Stomach (tissue), 9 donors: Measurements from ENCODE around the gene TP73. TPM values are rescaled to one million over a fixed set of nuclear protein-coding genes. Genes with fewer than 3 reads are reported as not detected.

Experiments
- DNase-seq, 2 donors: peaks; one replicate each; pipeline versions ENCODE4 v3.0.0 to v3.0.0-alpha.2; 2013 to 2019
- H3K27ac ChIP-seq, 5 donors: fragments of 200-600 bp in 4 of 5; sonication (generic) in 4 of 5; one replicate each; pipeline ENCODE4 v1.5.1; 2013 to 2019; ENCODE audit warnings: mild to moderate bottlenecking in 1 of 5, moderate library complexity in 1 of 5
- H3K27me3 ChIP-seq, 3 donors: fragments of 200-600 bp; sonication (generic); one replicate each; pipeline ENCODE4 v1.5.1; 2017 to 2019; ENCODE audit warnings: mixed run types in 1 of 3
- H3K36me3 ChIP-seq, 4 donors: fragments of 200-600 bp; sonication (generic); 1 replicate in 3 of 4; 2 replicates in 1 of 4; pipeline ENCODE4 v1.5.1; 2016 to 2019
- H3K4me1 ChIP-seq, 4 donors: fragments of 200-600 bp; sonication (generic); one replicate each; pipeline ENCODE4 v1.5.1; 2016 to 2019
- H3K4me3 ChIP-seq, 4 donors: fragments of 200-600 bp; sonication (generic) in 3 of 4; one replicate each; pipeline ENCODE4 v1.5.1; 2016 to 2019; ENCODE audit warnings: mild to moderate bottlenecking in 1 of 4
- H3K9me3 ChIP-seq, 4 donors: fragments of 200-600 bp; sonication (generic); one replicate each; pipeline ENCODE4 v1.5.1; 2016 to 2019
- CTCF ChIP-seq, 7 experiments: fragments of 450-650 bp in 4 of 7; fragments of 200-600 bp in 3 of 7; sonication (generic) in 3 of 7; IDR thresholded peaks; one replicate each; pipeline ENCODE4 v1.5.1; 2016 to 2019; ENCODE audit warnings: antibody characterized with exemption in 7 of 7, control low read depth in 2 of 7, mild to moderate bottlenecking in 1 of 7
- EP300 ChIP-seq: sonication (generic); formaldehyde crosslinking; IDR thresholded peaks from one replicate; pipeline ENCODE4 v1.6.1; 2017; ENCODE audit warnings: antibody characterized with exemption
- POLR2A ChIP-seq, 4 donors: fragments of 450-650 bp; IDR thresholded peaks; one replicate each; pipeline ENCODE4 v1.6.1; 2016; ENCODE audit warnings: antibody characterized with exemption in 4 of 4, control low read depth in 2 of 4, mild to moderate bottlenecking in 1 of 4, moderate library complexity in 1 of 4
- POLR2AphosphoS5 ChIP-seq, 3 donors: sonication (generic); formaldehyde crosslinking; IDR thresholded peaks; one replicate each; pipeline ENCODE4 v1.6.1; 2016; ENCODE audit warnings: antibody characterized with exemption in 3 of 3
- WGBS, 5 donors: extraction: QIAGEN DNeasy Blood & Tissue Kit in 3 of 5; methylation state at CpG; one replicate each; pipeline versions ENCODE4 v1.1.5 to v1.1.7; 2013 to 2018; 5-methylcytosine and 5-hydroxymethylcytosine counted together
- intact Hi-C: fragments of 100-400 bp; cut with DNase I; formaldehyde crosslinking; loops from one replicate; pipeline ENCODE4 v1.15.1; 2023; ENCODE audit warnings: low total_unique reads
- polyA plus RNA-seq, 3 donors: library from polyadenylated mRNA; stranded (reverse); fragments of 200-250 nt; gene quantifications; one replicate each; pipeline ENCODE4 v1.2.3, GENCODE V29; 2013
- total RNA-seq, 5 donors: library from RNA; depleted of rRNA; stranded (reverse); fragments of >200 nt; gene quantifications; one replicate each; pipeline versions ENCODE4 v1.1.0 to v1.2.3, GENCODE V29; 2014 to 2016
- donor health status: healthy with polysubstance abuse.
- donor health status: Bipolar disorder and iron deficiency.
- donor health status: healthy.

Gene TP73
- total and polyA plus RNA-seq, 8 donors = 0.25 to 9.8 (median 1.4) TPM; not detected in 4

GRCh38 chr1:3732434-3733093, 80.2 kb downstream of the TP73 start:
- no peak overlapping the region for H3K27ac ChIP-seq
- H3K27me3 ChIP-seq = peaks cover 0 to 67% (median 41%) of the 10 kb centered on the region in 3 donors
- TF ChIP-seq POLR2A (IDR thresholded peaks at IDR 0.05) = no peak
- no peak for TF ChIP-seq EP300
- no peak for TF ChIP-seq CTCF (IDR thresholded peaks at IDR 0.05)
- TF ChIP-seq POLR2AphosphoS5 (IDR thresholded peaks at IDR 0.05) = no peak
- intact Hi-C loops = no loop called here
- peaks cover 0 to 33% (median 30%) of the 10 kb centered on the region in 4 donors for H3K36me3 ChIP-seq
- DNase-seq = peak in 1 of 2 donors; percentile 70
- H3K4me1 ChIP-seq = peaks cover 0 to 13% (median 8%) of the 10 kb centered on the region in 4 donors
- H3K4me3 ChIP-seq = no peak overlapping the region
- WGBS, 5 donors = 14 to 36% (median 24%) methylated on average over 13 to 37 of the region's 37 CpGs
- H3K9me3 ChIP-seq = no peaks in the 10 kb centered on the region

GRCh38 chr1:3733094-3733882, 81.0 kb downstream of the TP73 start:
- 53 to 66% (median 64%) methylated on average over 23 to 29 of the region's 29 CpGs for WGBS, 5 donors
- H3K4me1 ChIP-seq = peaks cover 0 to 13% (median 8%) of the 10 kb centered on the region in 4 donors
- peaks cover 0 to 60% (median 41%) of the 10 kb centered on the region in 3 donors for H3K27me3 ChIP-seq
- no peak for DNase-seq
- H3K36me3 ChIP-seq = peaks cover 5 to 40% (median 37%) of the 10 kb centered on the region in 4 donors
- TF ChIP-seq EP300 (no peak), POLR2AphosphoS5 (IDR thresholded peaks at IDR 0.05) (no peak), CTCF (IDR thresholded peaks at IDR 0.05) (no peak), POLR2A (IDR thresholded peaks at IDR 0.05) (no peak)
- intact Hi-C loops = no loop called here
- H3K4me3 ChIP-seq = no peak overlapping the region
- H3K9me3 ChIP-seq = no peaks in the 10 kb centered on the region
- H3K27ac ChIP-seq = no peak overlapping the region

- DNase-seq = no peak
- no peaks in the 10 kb centered on the region for H3K9me3 ChIP-seq
- 66 to 81% (median 79%) methylated on average over 8 to 17 of the region's 17 CpGs for WGBS, 5 donors
- no peak overlapping the region for H3K4me3 ChIP-seq
- H3K36me3 ChIP-seq = peaks cover 10 to 48% (median 44%) of the 10 kb centered on the region in 4 donors
- no peak for TF ChIP-seq POLR2A (IDR thresholded peaks at IDR 0.05)
- no peak for TF ChIP-seq POLR2AphosphoS5 (IDR thresholded peaks at IDR 0.05)
- no peak for TF ChIP-seq EP300
- no peak for TF ChIP-seq CTCF (IDR thresholded peaks at IDR 0.05)
- no peak overlapping the region for H3K27ac ChIP-seq
- intact Hi-C loops = no loop called here
- peaks cover 0 to 52% (median 41%) of the 10 kb centered on the region in 3 donors for H3K27me3 ChIP-seq
- H3K4me1 ChIP-seq = peaks cover 0 to 13% (median 8%) of the 10 kb centered on the region in 4 donors
Measured at GRCh38 chr1:3733883-3734589, 81.7 kb downstream of the TP73 start.

DNA sequence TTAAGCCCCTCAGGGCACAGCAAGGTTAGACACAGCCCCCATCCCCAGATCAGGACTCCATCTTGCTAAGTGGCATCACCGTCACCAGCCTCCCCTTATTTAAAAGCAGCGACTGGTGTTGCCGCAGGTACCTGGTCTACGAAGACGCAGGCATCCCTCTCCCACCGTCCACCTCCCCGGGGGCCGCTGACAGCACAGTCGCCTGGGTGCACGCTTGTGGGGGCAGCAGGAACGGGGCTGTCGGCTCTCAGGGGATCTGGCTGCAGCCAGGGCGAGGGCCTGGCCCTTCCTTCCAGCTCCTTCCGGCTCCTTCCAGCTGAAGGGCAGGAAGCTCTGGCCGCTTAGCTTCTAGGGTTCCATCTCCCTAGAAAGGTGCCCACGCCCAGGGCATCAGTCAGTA, 82.3 kb downstream of the TP73 start:
- peaks cover 0 to 46% (median 38%) of the 10 kb centered on the region in 3 donors for H3K27me3 ChIP-seq
- H3K36me3 ChIP-seq = peaks cover 11 to 53% (median 50%) of the 10 kb centered on the region in 4 donors
- no peak for DNase-seq
- WGBS, 5 donors = 91 to 95% (median 94%) methylated on average over 10 to 16 of the region's 16 CpGs
- intact Hi-C loops = no loop called here
- H3K9me3 ChIP-seq = no peaks in the 10 kb centered on the region
- TF ChIP-seq EP300 = no peak
- TF ChIP-seq POLR2AphosphoS5 (IDR thresholded peaks at IDR 0.05) = no peak
- peaks cover 0 to 13% (median 8%) of the 10 kb centered on the region in 4 donors for H3K4me1 ChIP-seq
- no peak overlapping the region for H3K4me3 ChIP-seq
- no peak overlapping the region for H3K27ac ChIP-seq
